GM21723 (cell line): ENCODE results near the gene ARL6IP4.

Experiments used
- ATAC-seq: cut with Tn5 transposase; IDR thresholded peaks from one replicate; pipeline ENCODE4 v1.9.1; 2021; ENCODE audit warnings: mild to moderate bottlenecking, moderate library complexity; ENCODE audit not compliant: unreplicated experiment

ARL6IP4 gene

GRCh38 chr12:122977655-122978392 lies 2.7 kb upstream of the ARL6IP4 start:
- ATAC-seq: no peak

DNA sequence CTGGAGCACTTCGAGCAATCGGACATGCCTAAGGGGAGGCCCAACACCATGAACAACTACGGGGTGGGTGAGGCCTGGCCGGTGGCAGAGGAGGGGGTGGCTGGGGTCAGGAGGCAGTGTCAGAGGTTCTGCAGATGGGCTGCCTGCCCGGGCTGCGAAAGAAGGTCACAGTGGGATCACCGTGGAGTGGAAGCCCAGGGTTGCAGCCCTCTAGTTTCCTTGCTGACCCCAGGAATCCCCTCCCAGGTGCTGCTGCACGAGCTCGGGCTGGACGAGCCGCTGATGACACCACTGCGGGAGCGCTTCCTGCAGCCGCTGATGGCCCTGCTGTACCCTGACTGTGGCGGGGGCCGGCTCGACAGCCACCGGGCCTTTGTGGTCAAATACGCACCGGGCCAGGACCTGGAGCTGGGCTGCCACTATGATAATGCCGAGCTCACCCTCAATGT lies 1.9 kb upstream of the ARL6IP4 start:
- ATAC-seq: no peak

GRCh38 chr12:122979001-122979907 lies 1.2 kb upstream of the ARL6IP4 start:
- ATAC-seq: no peak

DNA sequence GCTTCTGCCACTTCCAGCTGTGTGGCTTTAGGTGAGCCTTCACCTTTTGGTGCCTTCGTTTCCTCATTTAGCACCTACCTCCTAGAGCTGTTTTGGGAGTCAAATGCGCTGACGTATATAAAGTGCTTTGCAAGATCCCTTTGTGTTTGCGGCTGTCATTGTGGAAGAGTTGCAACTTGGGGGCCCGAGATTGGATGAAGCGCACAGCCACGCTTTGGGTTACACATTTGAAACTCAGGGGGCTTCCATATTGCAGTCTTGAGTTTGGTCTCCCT lies 636 bp upstream of the ARL6IP4 start:
- ATAC-seq: no peak

DNA sequence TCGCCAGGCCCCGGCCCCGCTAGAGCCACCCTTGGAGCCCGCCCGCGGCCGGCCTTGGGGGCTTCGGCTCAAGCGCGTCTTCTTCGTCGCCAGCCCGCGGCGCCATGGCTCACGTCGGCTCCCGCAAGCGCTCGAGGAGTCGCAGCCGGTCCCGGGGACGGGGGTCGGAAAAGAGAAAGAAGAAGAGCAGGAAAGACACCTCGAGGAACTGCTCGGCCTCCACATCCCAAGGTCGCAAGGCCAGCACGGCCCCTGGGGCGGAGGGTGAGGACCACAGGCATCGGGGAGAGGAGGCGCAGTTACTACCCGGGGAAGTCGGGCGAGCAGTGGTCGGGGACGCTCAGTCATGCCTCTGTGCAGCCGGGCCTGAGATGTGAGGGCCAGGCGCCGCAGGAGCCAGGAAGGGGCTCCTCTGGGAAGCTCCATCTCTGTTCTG lies 573 bp downstream of the ARL6IP4 start:
- ATAC-seq: peak; percentile 16

DNA sequence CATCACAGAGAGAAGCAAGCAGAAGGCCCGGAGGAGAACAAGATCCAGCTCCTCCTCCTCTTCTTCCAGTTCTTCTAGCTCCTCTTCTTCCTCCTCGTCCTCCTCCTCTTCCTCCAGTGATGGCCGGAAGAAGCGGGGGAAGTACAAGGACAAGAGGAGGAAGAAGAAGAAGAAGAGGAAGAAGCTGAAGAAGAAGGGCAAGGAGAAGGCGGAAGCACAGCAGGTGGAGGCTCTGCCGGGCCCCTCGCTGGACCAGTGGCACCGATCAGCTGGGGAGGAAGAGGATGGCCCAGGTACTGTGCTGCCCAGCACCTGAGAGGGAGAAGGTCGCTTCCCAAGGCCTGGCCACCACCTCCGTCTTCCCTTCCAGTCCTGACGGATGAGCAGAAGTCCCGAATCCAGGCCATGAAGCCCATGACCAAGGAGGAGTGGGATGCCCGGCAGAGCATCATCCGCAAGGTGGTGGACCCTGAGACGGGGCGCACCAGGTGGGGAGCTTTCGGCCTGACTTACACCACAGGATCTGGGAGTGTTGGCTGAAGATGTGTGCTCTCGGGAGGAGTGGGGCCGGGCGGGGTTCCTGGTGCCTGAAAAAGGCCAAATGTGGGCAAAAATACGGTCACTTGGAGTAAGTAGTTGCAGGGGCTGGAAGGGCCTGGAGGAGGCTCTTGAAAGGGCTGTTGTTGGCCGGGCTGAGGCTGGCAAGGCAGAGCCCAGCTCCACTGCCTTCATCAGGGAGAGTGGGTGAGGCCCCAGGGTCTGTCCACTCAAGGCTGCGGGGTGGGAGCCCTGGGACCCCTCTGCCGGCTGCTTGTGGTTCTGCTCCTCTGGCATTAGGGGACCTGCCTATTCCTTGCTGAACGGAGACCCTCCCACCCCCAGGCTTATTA lies 1.4 kb downstream of the ARL6IP4 start:
- ATAC-seq: no peak

GRCh38 chr12:122982477-122982815 lies 2.0 kb downstream of the ARL6IP4 start:
- ATAC-seq: no peak

DNA sequence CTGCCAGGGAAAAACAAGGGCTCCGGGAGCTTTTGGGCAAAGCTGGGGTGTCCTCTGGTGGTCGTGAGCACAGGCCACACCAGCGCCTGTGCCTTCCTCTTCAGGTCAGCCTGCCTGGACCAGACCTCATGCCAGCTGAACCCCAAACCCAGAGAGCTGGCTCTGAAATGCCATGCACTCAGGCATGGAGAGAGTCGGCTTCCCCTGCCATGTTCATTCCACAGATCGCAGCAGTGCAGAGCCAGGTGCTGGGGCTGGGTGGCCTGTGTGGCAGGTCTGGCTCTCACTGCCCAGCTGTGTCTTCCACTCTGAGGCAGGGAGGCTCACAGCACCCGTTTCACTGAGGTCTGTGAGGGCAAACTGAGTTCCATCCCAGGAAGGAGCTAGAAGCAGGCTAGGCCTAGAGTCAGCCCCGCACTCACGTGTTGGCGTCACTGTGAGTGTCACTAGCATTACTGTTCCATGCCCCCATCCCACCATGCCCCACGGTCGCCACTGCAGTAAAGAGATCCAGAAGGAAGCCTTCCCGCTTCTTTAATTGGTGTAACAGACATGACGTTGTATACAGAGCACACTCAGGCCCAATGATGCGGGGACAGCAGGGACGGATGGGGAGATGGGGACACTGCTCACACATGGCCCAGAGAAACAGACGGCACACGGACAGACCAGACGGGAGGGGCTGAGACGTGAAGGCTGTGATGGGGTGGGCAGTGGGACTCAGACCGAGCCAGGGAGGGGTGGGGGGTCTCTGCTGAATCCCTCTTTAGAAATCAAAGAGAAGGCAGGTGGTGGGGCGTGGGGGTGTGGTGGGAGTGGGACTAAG lies 2.7 kb downstream of the ARL6IP4 start:
- ATAC-seq: no peak

- ATAC-seq: no peak
These were observed 3.5 kb downstream of the ARL6IP4 start for GRCh38 chr12:122983789-122984515.

GRCh38 chr12:122984612-122985337 lies 4.3 kb downstream of the ARL6IP4 start:
- no peak for ATAC-seq

- no peak for ATAC-seq
These were observed 5.1 kb downstream of the ARL6IP4 start for GRCh38 chr12:122985338-122986257.

GRCh38 chr12:122986258-122986871 lies 5.9 kb downstream of the ARL6IP4 start:
- ATAC-seq: no peak

DNA sequence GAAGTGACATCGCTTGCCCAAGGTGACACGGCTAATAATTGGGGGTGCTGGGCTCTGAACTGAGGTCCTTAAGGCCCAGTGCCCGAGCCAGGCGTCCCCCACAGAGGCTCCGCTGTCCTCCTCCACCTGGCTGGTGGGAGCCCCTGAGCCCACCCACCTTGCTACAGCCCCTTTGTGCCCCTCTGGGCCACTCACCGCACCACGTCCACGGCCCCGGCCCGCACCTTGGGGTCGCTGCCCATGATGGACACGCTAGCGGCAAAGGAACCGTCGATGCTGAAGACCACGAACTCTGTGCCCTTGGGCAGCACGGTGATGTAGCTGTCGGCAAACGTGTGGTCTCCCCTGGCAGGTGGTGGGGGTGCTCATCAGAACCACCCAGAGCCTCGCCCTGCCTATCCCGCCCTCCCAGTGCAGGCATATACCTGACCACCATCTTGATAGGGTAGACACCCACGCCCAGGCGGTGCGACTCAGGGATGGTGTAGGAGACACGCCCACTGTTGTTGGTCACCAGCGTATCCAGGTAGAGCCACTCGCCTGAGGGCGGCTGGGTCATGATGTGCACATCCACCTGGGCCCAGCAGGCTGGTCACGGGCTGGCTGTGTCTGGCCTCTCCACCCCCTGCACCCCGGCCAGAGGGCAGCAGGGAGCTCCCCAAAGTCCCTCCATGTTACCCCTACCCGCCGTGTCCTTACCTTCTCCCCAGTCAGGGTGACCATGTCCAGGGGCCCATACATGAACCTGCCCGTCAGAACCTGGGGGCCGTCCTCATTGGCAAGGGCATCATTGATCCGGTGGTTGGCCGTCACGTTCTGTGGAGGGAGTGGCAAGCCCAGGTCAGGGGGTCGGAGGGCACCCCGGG lies 6.8 kb downstream of the ARL6IP4 start:
- no peak for ATAC-seq

DNA sequence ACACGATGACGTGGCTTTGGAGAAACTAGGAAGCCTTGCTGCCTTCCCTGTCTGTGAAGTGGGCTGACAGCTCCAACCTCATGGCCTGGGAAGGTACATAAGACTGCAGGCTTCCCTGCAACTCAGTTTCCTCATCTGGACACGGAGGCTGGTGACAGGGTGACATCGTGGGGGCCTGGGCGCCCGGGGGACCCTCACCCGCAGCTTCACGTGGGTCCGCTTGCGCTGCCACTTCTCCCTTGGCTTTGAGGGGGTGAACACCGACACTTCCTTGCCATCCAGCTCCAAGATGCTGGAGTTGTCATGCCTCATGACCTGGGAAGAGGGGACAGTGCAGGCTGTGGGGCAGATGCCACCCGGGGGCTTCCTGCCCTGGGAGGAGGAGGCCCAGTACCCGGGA lies 7.6 kb downstream of the ARL6IP4 start:
- no peak for ATAC-seq

DNA sequence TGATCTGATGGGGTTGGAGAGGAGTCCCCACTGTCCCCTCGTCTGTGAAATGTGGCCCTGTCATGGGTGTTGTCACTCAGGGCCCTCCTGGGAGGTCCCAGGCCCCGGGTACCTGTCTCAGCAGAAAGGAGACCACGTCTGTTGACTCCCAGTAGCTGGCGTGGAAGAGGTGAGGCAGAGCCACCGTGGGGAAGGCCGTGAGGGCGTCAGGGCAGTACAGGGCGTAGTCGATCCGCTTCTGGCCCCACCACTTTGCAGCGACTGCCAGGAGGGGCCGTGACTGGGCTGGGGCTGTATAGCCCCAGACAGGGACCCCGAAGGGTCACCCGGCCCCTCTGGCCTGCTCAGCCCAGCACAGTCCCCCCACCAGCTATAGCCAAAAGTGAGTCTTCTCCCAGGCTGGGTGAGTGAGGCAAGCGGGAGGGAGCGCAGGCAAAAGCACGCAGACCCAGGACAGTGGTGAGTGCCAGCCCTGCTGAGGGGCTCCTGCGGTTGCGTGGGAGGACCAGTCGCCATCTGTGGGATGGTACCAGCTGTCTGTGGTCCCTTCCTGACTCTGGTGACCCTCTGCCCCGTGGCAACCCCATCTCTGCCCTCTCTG lies 8.2 kb downstream of the ARL6IP4 start:
- no peak for ATAC-seq

- ATAC-seq: no peak
These were observed 8.9 kb downstream of the ARL6IP4 start for GRCh38 chr12:122989225-122989839.
